CD4-positive, CD25-positive, alpha-beta regulatory T cell (primary cell): Measurements from ENCODE around the gene SLC25A45. TPM values are rescaled to one million over a fixed set of nuclear protein-coding genes. Genes with fewer than 3 reads are reported as not detected.

Source experiments
- ATAC-seq, 2 donors: fragments of 150-1000 bp; cut with Tn5 transposase; one replicate each; pipeline ENCODE4 v1.10.0; 2021; ENCODE audit warnings: low read depth in 2 of 2, moderate number of reproducible peaks in 2 of 2, moderate library complexity in 1 of 2
- DNase-seq, 3 donors: peaks; one replicate each; pipeline versions ENCODE4 v3.0.0 to v3.0.0-alpha.2; 2012 to 2022; ENCODE audit warnings: mixed read lengths in 1 of 3
- H3K27ac ChIP-seq: one replicate; pipeline ENCODE4 v1.7.0; 2013; ENCODE audit warnings: mild to moderate bottlenecking, low read length; ENCODE audit not compliant: insufficient read depth, poor library complexity, severe bottlenecking
- H3K27me3 ChIP-seq: one replicate; pipeline ENCODE4 v1.7.0; 2013; ENCODE audit warnings: low read length; ENCODE audit not compliant: control insufficient read depth, insufficient read depth
- H3K36me3 ChIP-seq: one replicate; pipeline ENCODE4 v1.7.0; 2013; ENCODE audit warnings: mild to moderate bottlenecking, low read length, moderate library complexity; ENCODE audit not compliant: control insufficient read depth, insufficient read depth
- H3K4me1 ChIP-seq: 2 replicates; pipeline ENCODE4 v1.7.0; 2013; ENCODE audit warnings: mild to moderate bottlenecking, low read length; ENCODE audit not compliant: insufficient read depth, control insufficient read depth, poor library complexity, severe bottlenecking
- H3K4me3 ChIP-seq: one replicate; pipeline ENCODE4 v1.7.0; 2013; ENCODE audit warnings: low read depth, mild to moderate bottlenecking, low read length, moderate library complexity
- H3K9me3 ChIP-seq, 2 experiments: 1 replicate in 1 of 2; 2 replicates in 1 of 2; pipeline ENCODE4 v1.7.0; 2013; ENCODE audit warnings: low read length in 2 of 2, mild to moderate bottlenecking in 1 of 2, moderate library complexity in 1 of 2; ENCODE audit not compliant: control insufficient read depth in 2 of 2
- H3K27ac Mint-ChIP-seq, 3 donors: one replicate each; pipeline ENCODE4 v1.8.0; 2020 to 2022; ENCODE audit warnings: mild to moderate bottlenecking in 3 of 3, mixed read lengths in 3 of 3, moderate library complexity in 2 of 3
- H3K27me3 Mint-ChIP-seq: one replicate; pipeline ENCODE4 v1.8.0; 2022; ENCODE audit warnings: mild to moderate bottlenecking, mixed read lengths
- H3K36me3 Mint-ChIP-seq: one replicate; pipeline ENCODE4 v1.8.0; 2020; ENCODE audit warnings: mixed read lengths
- H3K4me1 Mint-ChIP-seq, 4 donors: one replicate each; pipeline ENCODE4 v1.8.0; 2020 to 2022; ENCODE audit warnings: mixed read lengths in 4 of 4, mild to moderate bottlenecking in 1 of 4
- H3K4me3 Mint-ChIP-seq, 4 donors: one replicate each; pipeline ENCODE4 v1.8.0; 2020 to 2022; ENCODE audit warnings: mild to moderate bottlenecking in 4 of 4, mixed read lengths in 4 of 4, moderate library complexity in 3 of 4
- H3K9me3 Mint-ChIP-seq, 7 donors: one replicate each; pipeline ENCODE4 v1.8.0; 2020 to 2022; ENCODE audit warnings: mixed read lengths in 7 of 7, mild to moderate bottlenecking in 3 of 7, moderate library complexity in 2 of 7
- polyA plus RNA-seq, 4 donors: library from polyadenylated mRNA; unstranded; fragments of 300-500 nt; fragmentation: Illumina TruSeq; gene quantifications; one replicate each; pipeline ENCODE4 v1.2.3, GENCODE V29; 2021
- total RNA-seq: library from RNA; stranded (reverse); gene quantifications from one replicate; pipeline ENCODE4 v1.2.3, GENCODE V29; 2022

SLC25A45 gene
- total and polyA plus RNA-seq, 5 donors from 2014 or later: 11.1 to 40.3 (median 14.0) TPM

DNA sequence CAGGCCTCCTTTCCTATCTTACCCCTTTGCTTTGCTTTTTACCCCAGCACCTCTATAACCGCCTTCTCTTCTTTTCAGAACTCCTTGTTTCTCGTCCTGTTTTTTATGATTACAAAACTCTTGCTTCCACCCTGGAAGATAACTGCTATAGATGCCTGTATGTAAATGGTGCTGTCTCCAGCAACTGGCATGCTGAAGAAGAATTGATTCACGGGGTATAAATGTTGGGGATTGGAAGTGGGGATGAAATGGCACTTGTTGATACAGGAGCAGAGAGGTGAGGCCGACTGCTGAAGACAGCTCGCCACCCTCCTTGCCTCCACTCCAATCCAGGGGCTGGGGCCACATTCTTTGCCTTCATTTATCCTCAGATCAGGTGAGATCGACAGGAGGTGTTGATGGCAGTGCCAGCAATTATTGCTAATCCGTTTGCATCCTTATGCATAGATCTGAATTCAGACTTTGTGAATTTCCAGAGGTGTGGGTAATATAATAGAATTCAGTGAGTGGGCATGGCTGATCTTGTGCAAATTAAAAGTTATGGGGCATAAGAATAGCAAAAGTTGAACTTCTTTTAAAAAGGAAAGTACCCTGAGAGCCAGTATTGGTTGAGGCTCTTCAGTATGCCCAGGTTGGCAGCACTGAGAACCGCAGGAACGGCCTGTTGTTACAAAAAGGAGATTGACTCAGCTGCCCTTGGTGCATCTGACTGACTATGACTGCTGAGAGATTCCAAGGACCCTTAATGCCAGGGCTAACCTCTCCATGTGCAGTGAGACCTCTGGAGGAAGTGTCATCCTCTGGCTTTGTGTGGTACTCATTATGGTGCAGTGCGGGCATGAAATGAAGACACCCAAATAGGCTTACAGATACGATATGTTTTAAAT is 45.5 kb upstream of the SLC25A45 start:
- ATAC-seq (no peak), DNase-seq (peak in 2 of 3 donors; percentile 48 to 68)
- peak overlapping the region; percentile 96 to 100 (median 98) for H3K27ac Mint-ChIP-seq

DNA sequence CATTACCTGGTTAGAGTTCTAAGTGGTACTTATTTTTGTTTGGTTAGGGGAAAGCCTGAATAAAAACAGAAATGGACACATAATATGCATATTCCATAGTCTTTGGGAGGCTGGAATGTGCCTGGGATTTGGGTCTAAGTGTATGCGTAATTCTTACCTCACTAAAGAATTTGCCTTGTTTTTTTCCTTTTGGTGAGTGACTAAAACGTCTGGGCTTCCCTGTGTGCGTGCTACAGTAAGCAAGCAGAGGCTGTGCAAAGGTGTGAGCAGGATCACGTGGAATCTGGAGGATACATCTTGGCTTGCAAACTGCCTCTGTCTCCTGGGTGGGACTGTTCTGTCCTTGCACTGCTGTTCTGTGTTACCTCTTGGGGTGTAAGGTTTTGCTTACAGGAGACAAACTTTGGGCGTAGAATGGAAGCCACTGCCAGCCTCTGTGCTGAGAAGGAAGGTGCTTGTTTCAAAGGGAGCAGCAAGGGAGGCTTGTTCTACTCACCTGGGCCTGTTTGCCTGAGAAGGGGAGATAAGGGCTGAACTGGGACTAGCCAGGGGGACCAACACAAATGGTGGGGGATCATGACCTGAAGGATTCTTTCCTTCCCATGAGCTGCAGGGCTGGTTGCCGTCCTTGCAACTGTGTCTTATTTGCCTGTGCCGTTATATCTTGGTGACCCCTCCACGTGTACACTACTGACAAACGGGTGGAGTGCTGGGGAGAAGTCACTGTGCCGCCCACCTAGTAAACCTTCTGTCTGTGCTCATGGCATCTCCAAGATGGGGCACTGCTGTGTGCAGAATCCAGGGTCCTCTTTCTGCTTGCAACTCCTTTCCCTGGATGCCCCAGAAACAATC is 44.6 kb upstream of the SLC25A45 start:
- peaks cover 17 to 63% (median 53%) of the 10 kb centered on the region in 4 donors for H3K4me1 Mint-ChIP-seq
- peaks cover 0 to 3% (median 0%) of the 10 kb centered on the region in 7 donors for H3K9me3 Mint-ChIP-seq
- peak overlapping the region; percentile 90 to 97 (median 95) for H3K4me3 Mint-ChIP-seq
- H3K27me3 Mint-ChIP-seq: peaks cover 4% of the 10 kb centered on the region
- no peak for ATAC-seq
- Histone ChIP-seq H3K36me3 (peaks cover 11% of the 10 kb centered on the region), H3K4me1 (peaks cover 68% of the 10 kb centered on the region), H3K27ac (peak overlapping the region; percentile 100), H3K27me3 (no peaks in the 10 kb centered on the region), H3K9me3 (no peaks in the 10 kb centered on the region), H3K4me3 (peak overlapping the region; percentile 97)
- peak overlapping the region; percentile 96 to 100 (median 98) for H3K27ac Mint-ChIP-seq
- DNase-seq: peak in 2 of 3 donors; percentile 46 to 76
- peaks cover 40% of the 10 kb centered on the region for H3K36me3 Mint-ChIP-seq

More for the DNA sequence above, 45.5 kb upstream of the SLC25A45 start:
- peaks cover 76% of the 10 kb centered on the region for H3K4me1 ChIP-seq
- Mint-ChIP-seq H3K36me3 (peaks cover 38% of the 10 kb centered on the region), H3K4me3 (peak overlapping the region; percentile 90 to 97 (median 95)), H3K4me1 (peaks cover 20 to 68% (median 60%) of the 10 kb centered on the region in 4 donors), H3K9me3 (peaks cover 0 to under 1% (median 0%) of the 10 kb centered on the region in 7 donors), H3K27me3 (peaks cover 4% of the 10 kb centered on the region)
- no peaks in the 10 kb centered on the region for H3K27me3 ChIP-seq
- H3K36me3 ChIP-seq: peaks cover 11% of the 10 kb centered on the region
- H3K9me3 ChIP-seq: no peaks in the 10 kb centered on the region
- H3K27ac ChIP-seq: peak overlapping the region; percentile 100
- peak overlapping the region; percentile 97 for H3K4me3 ChIP-seq

DNA sequence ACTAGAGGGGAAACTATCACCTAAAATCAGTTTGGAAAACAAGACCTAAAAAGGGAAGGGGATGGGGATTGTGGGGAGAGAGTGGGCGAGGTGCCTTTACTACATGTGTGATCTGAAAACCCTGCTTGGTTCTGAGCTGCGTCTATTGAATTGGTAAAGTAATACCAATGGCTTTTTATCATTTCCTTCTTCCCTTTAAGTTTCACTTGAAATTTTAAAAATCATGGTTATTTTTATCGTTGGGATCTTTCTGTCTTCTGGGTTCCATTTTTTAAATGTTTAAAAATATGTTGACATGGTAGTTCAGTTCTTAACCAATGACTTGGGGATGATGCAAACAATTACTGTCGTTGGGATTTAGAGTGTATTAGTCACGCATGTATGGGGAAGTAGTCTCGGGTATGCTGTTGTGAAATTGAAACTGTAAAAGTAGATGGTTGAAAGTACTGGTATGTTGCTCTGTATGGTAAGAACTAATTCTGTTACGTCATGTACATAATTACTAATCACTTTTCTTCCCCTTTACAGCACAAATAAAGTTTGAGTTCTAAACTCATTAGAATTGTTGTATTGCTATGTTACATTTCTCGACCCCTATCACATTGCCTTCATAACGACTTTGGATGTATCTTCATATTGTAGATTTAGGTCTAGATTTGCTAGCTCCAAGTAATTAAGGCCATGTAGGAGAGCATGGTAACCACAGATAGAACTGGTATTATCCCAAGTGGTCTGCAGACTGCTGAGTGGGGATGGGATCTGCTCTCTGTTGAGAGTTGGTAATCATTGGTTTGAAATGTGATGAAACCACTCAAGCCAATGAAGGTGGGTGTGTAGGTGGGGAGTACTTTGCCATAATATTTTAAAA is 43.8 kb upstream of the SLC25A45 start:
- no peaks in the 10 kb centered on the region for H3K9me3 ChIP-seq
- peaks cover 11% of the 10 kb centered on the region for H3K36me3 ChIP-seq
- H3K4me3 Mint-ChIP-seq: peak overlapping the region; percentile 90 to 97 (median 95)
- H3K4me1 Mint-ChIP-seq: peaks cover 11 to 57% (median 46%) of the 10 kb centered on the region in 4 donors
- H3K4me3 ChIP-seq: peak overlapping the region; percentile 97
- peaks cover 0 to 3% (median 0%) of the 10 kb centered on the region in 7 donors for H3K9me3 Mint-ChIP-seq
- no peaks in the 10 kb centered on the region for H3K27me3 ChIP-seq
- peak overlapping the region; percentile 96 to 100 (median 98) for H3K27ac Mint-ChIP-seq
- peak in 2 of 3 donors; percentile 83 for DNase-seq
- peaks cover 68% of the 10 kb centered on the region for H3K4me1 ChIP-seq
- peak overlapping the region; percentile 100 for H3K27ac ChIP-seq
- H3K36me3 Mint-ChIP-seq: peaks cover 40% of the 10 kb centered on the region
- peaks cover 8% of the 10 kb centered on the region for H3K27me3 Mint-ChIP-seq
- ATAC-seq: peak; percentile 29 to 33

DNA sequence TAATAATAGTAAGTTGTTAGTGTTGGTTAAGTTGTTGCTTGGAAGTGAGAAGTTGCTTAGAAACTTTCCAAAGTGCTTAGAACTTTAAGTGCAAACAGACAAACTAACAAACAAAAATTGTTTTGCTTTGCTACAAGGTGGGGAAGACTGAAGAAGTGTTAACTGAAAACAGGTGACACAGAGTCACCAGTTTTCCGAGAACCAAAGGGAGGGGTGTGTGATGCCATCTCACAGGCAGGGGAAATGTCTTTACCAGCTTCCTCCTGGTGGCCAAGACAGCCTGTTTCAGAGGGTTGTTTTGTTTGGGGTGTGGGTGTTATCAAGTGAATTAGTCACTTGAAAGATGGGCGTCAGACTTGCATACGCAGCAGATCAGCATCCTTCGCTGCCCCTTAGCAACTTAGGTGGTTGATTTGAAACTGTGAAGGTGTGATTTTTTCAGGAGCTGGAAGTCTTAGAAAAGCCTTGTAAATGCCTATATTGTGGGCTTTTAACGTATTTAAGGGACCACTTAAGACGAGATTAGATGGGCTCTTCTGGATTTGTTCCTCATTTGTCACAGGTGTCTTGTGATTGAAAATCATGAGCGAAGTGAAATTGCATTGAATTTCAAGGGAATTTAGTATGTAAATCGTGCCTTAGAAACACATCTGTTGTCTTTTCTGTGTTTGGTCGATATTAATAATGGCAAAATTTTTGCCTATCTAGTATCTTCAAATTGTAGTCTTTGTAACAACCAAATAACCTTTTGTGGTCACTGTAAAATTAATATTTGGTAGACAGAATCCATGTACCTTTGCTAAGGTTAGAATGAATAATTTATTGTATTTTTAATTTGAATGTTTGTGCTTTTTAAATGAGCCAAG is 42.9 kb upstream of the SLC25A45 start:
- no peaks in the 10 kb centered on the region for H3K9me3 ChIP-seq
- H3K4me3 ChIP-seq: peak overlapping the region; percentile 97
- peaks cover 68% of the 10 kb centered on the region for H3K4me1 ChIP-seq
- peak overlapping the region; percentile 100 for H3K27ac ChIP-seq
- peak overlapping the region; percentile 90 to 97 (median 95) for H3K4me3 Mint-ChIP-seq
- peaks cover 10 to 59% (median 40%) of the 10 kb centered on the region in 4 donors for H3K4me1 Mint-ChIP-seq
- peak; percentile 82 to 95 (median 94) for DNase-seq
- H3K36me3 ChIP-seq: peaks cover 11% of the 10 kb centered on the region
- peak overlapping the region; percentile 96 to 100 (median 98) for H3K27ac Mint-ChIP-seq
- peak; percentile 47 to 52 for ATAC-seq
- H3K36me3 Mint-ChIP-seq: peaks cover 40% of the 10 kb centered on the region
- H3K9me3 Mint-ChIP-seq: peaks cover 0 to 3% (median 0%) of the 10 kb centered on the region in 7 donors
- peaks cover 9% of the 10 kb centered on the region for H3K27me3 Mint-ChIP-seq
- H3K27me3 ChIP-seq: no peaks in the 10 kb centered on the region

DNA sequence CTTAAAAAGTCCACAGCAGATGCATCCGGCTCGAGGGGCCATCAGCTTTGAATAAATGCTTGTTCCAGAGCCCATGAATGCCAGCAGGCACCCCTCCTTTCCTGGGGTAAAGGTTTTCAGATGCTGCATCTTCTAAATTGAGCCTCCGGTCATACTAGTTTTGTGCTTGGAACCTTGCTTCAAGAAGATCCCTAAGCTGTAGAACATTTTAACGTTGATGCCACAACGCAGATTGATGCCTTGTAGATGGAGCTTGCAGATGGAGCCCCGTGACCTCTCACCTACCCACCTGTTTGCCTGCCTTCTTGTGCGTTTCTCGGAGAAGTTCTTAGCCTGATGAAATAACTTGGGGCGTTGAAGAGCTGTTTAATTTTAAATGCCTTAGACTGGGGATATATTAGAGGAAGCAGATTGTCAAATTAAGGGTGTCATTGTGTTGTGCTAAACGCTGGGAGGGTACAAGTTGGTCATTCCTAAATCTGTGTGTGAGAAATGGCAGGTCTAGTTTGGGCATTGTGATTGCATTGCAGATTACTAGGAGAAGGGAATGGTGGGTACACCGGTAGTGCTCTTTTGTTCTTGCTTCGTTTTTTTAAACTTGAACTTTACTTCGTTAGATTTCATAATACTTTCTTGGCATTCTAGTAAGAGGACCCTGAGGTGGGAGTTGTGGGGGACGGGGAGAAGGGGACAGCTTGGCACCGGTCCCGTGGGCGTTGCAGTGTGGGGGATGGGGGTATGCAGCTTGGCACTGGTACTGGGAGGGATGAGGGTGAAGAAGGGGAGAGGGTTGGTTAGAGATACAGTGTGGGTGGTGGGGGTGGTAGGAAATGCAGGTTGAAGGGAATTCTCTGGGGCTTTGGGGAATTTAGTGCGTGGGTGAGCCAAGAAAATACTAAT is 42.0 kb upstream of the SLC25A45 start:
- peak overlapping the region; percentile 100 for H3K27ac ChIP-seq
- peaks cover 0 to 3% (median 0%) of the 10 kb centered on the region in 7 donors for H3K9me3 Mint-ChIP-seq
- H3K36me3 Mint-ChIP-seq: peaks cover 40% of the 10 kb centered on the region
- peaks cover 11% of the 10 kb centered on the region for H3K36me3 ChIP-seq
- H3K4me1 Mint-ChIP-seq: peaks cover 10 to 59% (median 38%) of the 10 kb centered on the region in 4 donors
- H3K9me3 ChIP-seq: no peaks in the 10 kb centered on the region
- H3K4me3 ChIP-seq: peak overlapping the region; percentile 97
- H3K27me3 ChIP-seq: no peaks in the 10 kb centered on the region
- ATAC-seq (peak in 1 of 2 donors; percentile 3), DNase-seq (peak; percentile 48 to 73 (median 70))
- H3K4me3 Mint-ChIP-seq: peak overlapping the region; percentile 90 to 97 (median 95)
- H3K4me1 ChIP-seq: peaks cover 68% of the 10 kb centered on the region
- H3K27ac Mint-ChIP-seq: peak overlapping the region; percentile 96 to 100 (median 98)
- peaks cover 9% of the 10 kb centered on the region for H3K27me3 Mint-ChIP-seq
